D721Med (cell line): ENCODE data around the gene KRT80.

Experiments used
- DNase-seq: peaks from one replicate; pipeline ENCODE4 v3.0.0; 2011; ENCODE audit warnings: low spot score; ENCODE audit not compliant: insufficient read length
- FAIRE-seq: peaks from 2 replicates; lab custom pipeline; 2011; peaks lifted over from hg19 to GRCh38; lab: Jason Lieb, UNC
- TF ChIP-seq, protein P1 (sequence below): IDR thresholded peaks from 2 replicates; pipeline ENCODE4 v1.5.1; 2012; ENCODE audit warnings: mild to moderate bottlenecking, control low read depth; ENCODE audit not compliant: insufficient read depth; ENCODE audit errors: missing control alignments

KRT80 gene

DNA sequence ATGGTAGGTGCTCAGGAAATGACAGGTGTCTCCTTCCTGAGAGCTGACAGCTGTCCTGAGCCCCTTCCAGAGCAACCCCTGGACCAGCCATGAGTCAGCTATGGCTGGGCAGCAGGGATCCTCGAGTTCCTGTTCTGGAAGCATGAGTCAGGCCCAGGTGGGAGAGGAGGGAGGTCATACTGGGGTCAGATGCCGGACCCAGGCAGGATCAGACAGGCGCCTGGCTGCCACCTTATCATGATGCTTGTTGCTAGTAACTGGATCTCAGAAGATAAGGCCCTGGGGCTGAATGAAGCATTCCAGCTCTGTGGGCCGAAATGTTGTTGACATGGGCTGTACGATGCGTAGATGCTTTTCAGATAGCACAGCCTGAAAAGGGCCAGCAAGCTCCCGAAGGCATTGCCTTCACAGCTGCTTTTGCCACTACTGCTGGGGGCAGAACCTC lies 23.8 kb upstream of the KRT80 start:
- FAIRE-seq (no peak), DNase-seq (no peak)
- TF ChIP-seq, protein P1, sequence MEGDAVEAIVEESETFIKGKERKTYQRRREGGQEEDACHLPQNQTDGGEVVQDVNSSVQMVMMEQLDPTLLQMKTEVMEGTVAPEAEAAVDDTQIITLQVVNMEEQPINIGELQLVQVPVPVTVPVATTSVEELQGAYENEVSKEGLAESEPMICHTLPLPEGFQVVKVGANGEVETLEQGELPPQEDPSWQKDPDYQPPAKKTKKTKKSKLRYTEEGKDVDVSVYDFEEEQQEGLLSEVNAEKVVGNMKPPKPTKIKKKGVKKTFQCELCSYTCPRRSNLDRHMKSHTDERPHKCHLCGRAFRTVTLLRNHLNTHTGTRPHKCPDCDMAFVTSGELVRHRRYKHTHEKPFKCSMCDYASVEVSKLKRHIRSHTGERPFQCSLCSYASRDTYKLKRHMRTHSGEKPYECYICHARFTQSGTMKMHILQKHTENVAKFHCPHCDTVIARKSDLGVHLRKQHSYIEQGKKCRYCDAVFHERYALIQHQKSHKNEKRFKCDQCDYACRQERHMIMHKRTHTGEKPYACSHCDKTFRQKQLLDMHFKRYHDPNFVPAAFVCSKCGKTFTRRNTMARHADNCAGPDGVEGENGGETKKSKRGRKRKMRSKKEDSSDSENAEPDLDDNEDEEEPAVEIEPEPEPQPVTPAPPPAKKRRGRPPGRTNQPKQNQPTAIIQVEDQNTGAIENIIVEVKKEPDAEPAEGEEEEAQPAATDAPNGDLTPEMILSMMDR, result no peak

- FAIRE-seq (no peak), DNase-seq (no peak)
- TF ChIP-seq, protein P1, result no peak
Measured at GRCh38 chr12:52214421-52214802, 22.6 kb upstream of the KRT80 start.

DNA sequence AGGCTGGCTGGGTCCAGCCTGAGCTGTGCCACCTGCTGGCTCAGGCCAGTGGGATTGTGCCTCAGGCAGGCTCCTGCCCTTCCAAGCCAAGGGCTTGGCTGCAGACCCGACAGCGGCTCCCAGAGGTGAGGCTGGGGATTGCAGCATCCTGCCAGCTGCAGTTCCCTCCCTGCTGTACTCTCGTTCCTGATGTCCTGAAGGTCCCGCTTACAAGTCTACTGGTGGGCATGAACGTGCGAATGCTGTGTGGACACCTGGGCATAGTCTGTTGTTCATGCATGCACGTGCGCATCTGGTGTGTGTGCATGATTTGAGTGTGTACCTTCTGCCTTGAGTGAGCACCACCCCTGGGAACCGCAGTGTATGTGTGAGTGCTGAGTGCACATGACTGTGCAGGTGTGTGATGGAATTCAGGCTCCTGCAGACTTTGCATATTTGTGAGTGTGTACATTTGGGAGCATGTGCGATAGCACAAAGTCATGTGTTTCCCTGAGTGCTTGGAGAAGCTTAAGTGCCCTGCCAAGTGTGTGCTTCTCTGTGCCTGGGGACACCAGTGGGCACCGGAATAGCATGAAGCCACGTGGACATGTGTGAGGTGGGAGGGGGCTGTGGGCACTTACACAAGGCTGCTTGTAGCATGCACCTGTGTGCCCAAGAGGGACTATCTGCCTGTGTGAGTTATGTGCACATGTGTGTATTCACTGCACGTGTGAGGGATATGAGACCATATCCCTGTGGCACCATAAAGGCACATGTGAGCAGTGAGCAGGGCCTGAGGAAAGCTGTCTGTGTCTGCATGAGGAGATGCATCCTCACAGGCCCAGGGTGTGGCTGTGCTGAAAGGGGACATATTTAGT lies 22.0 kb upstream of the KRT80 start:
- DNase-seq (peak; percentile 84), FAIRE-seq (no peak)
- TF ChIP-seq, protein P1, result peak; percentile 86

GRCh38 chr12:52212701-52213563 lies 21.1 kb upstream of the KRT80 start:
- no peak for FAIRE-seq
- DNase-seq, result peak; percentile 12
- TF ChIP-seq, protein P1, result no peak

DNA sequence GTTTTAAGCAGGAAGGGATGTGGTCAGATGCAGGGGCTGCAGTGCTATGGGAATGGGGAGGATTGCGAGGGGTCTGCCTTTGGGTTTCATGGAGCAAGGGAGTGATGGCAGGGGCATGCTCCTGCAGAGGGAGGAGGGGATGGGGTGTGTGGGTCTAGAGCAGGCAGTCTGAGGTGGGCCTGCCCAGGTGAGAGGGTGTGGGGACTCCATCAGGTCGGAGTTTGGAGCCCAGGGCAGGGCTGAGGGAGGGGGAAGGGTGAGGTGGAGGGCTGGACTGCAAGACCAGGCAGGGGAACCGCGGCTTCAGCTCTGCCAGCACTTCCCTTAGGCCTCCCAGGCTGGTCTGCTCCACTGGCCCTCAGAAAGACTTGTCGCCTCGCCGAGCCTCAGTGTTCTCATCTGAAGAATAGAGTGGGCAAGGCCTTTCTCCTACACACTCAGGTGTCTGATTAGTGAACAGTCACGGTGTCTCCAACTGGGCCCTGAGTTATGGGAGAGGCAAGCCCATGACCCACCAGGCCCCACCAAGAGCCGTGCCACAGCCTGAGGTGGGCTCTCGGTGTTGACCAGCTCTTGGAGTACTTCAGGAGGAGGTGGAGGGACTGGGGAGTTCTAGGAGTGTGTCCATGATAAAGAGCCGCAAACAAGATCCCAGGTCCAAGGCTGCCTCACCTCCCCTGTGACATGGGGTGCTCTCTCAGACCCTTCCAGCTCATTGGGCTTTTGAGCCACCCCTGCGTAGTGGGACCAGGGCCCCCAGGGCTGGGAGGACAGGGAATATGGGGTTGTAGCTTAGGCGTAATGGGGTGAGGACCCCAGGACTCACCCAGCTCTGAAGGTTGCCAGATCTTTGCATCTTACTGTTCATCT lies 20.1 kb upstream of the KRT80 start:
- no peak for DNase-seq
- TF ChIP-seq, protein P1, result no peak
- FAIRE-seq, result no peak

GRCh38 chr12:52210925-52211650 lies 19.3 kb upstream of the KRT80 start:
- DNase-seq, result peak; percentile 17
- TF ChIP-seq, protein P1, result no peak
- no peak for FAIRE-seq
